Effector CD8-positive, alpha-beta T cell (primary cell): ENCODE results near the gene ZNF669.

ENCODE experiments used
- DNase-seq: peaks from one replicate; lab custom pipeline; 2025; lab: John Stamatoyannopoulos, UW

The ZNF669 gene

DNA sequence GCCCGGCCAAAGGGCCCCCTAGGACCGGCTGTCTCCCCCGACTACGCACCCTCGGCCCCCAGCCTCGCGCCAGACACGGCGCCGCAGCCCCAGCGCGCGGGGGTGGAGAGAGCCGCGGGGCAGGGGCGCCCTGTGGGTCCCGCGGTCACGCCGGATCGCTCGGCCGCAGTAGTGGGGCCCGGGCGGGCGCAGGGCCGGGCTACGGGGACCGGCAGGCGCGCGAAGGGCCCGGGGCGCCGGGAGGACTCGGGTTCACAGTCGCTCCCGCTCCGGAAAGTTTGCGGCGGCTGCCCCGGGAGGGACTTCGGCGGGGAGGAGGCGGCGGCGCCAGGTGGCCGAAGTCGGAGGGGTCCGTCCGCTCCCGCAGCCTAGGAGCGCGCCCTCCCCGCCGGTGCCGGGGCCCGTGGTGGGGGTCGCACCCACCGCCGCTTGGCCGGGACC lies 7.1 kb upstream of the ZNF669 start:
- no peak for DNase-seq

- no peak for DNase-seq
These were observed 6.6 kb upstream of the ZNF669 start for GRCh38 chr1:247110627-247111258.

DNA sequence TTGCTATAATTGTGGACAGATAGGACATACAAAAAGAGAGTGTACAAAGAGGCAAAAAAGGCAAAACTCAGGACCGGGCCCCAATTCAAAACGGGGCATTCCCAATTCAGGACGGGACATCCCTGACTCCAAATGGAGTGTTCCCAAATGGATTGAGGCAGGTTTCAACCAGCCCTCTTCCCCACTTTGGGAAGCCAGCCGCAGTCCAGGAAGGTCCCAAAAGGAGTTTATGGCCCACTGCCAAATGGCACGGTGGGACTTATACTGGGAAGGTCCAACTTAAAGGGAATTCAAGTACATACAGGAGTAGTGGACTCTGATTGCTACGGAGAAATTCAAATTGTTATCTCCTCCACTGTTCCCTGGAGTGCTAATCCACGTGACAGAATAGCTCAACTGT lies 3.5 kb upstream of the ZNF669 start:
- DNase-seq, result no peak

DNA sequence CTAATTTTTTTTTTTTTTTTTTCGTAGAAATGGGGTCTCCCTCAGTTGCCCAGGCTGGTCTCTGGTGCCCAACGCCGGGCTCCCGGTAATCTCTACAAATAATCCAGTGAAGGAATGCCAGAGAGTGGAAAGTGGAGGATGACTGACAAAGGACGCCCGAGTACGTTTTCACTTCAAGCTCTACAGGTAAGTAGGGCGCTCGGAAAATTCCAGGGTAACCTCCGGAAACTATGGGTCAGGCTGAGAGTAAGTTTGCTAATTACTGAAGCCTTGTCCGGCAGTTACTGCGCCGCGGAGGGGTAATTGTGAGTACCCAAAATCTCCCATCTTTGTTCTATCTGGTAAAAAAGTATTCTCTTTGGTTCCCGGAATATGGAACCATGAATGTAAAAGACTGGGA lies 1.8 kb upstream of the ZNF669 start:
- DNase-seq, result no peak

GRCh38 chr1:247104965-247105364 lies 809 bp upstream of the ZNF669 start:
- no peak for DNase-seq

GRCh38 chr1:247102381-247102780 lies 1.8 kb downstream of the ZNF669 start:
- DNase-seq, result no peak

DNA sequence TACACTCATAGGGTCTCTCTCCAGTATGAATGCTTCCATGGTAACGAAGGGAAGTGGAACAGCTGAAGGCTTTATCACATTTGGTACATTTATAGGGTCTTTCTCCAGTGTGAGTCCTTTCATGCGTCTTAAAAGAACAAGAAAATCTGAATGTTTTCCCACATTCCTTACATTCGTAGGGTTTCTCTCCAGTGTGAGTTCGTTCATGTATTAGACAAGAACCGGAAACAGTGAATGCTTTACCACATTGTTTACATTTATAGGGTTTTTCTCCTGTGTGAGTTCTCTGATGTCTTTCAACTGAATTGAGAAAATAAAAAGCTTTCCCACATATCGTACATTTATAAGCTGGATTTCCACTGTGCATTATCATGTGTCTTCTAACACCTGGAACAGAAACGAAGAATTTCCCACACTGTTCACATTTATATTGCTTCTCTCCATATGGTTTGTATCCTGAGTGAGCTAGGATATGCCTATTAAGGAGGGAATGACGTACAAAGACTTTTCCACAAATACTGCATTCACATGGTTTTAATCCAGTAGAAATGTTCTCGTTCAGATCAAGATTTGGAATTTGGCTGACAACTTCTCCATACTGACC lies 3.4 kb downstream of the ZNF669 start:
- no peak for DNase-seq

DNA sequence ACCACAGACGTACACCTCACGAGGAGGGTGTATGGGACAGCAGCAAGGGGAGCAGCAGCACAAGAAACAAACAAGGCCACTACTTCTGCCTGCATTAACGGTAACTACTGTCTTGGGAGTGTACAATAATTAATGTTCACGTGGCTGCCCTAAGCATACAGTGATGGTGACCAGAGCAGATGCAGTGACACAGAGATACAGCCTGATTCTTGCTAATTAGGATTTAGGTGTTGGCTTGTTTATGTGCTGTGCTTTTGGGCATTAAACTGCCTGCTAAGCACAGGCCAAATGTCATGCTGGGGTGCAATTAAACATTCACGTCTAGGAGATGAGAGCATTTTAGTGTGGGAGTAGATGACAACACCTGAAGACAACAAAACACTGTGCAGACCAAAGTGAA lies 7.2 kb downstream of the ZNF669 start:
- no peak for DNase-seq

- no peak for DNase-seq
These were observed 7.6 kb downstream of the ZNF669 start for GRCh38 chr1:247096544-247096943.

DNA sequence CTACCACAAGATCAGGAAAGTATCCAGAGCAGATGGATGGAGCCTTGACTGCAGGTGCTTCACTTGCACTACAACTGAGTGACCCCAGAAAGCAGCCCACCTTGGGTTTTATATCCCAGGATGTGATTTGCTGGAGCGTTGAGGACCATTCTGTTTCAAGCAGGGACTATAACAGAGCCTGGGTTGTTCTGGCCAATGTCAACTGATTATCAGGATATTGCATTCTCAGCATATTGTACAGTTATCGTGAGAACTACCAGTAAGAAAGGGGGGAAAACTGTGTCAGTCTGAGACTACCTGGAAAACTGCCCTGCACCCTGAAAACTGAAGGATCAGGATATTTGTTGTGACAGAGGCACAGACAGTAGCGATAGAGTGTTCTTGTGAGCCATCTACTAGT lies 8.0 kb downstream of the ZNF669 start:
- no peak for DNase-seq

DNA sequence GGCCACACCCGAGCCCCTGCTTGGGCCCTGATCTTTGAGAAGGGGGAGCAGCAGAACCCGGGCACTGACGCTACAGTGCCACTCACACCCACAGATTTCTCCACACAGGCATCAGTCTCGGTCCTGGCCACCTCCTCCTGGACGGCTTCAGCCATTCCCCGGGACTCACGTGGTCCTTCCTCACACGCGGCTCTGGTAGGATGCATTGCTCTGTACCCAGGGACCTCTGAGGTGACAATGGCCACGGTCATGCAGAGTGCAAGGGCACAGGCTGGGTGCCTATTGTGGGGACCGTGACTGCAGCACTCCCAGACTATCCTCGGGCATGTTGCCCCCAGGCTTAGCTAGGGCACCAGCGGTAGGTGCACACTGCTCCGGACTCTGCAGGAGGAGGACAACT lies 13.7 kb downstream of the ZNF669 start:
- no peak for DNase-seq

GRCh38 chr1:247089616-247090375 lies 14.4 kb downstream of the ZNF669 start:
- DNase-seq, result no peak

DNA sequence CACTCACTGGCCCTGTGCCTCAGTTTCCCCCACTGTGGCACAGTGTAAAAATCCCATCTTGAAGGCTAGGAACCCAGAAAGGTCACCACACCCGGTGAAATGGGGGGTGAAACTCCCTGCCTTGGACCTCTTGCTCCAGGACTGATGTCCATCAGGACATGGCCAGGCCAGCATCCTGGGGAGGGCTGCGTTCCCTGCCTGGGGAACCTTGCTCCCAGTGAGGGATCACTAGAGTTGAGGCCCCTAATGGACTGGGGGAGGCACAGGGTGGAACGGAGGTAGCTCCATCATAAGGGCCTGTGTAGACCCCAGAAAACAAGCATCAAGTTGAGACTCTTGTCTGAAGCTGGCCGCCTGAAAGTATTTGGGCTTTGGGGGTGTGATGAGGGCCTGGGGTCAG lies 15.2 kb downstream of the ZNF669 start:
- DNase-seq, result no peak

- no peak for DNase-seq
These were observed 16.9 kb downstream of the ZNF669 start for GRCh38 chr1:247087256-247087655.

DNA sequence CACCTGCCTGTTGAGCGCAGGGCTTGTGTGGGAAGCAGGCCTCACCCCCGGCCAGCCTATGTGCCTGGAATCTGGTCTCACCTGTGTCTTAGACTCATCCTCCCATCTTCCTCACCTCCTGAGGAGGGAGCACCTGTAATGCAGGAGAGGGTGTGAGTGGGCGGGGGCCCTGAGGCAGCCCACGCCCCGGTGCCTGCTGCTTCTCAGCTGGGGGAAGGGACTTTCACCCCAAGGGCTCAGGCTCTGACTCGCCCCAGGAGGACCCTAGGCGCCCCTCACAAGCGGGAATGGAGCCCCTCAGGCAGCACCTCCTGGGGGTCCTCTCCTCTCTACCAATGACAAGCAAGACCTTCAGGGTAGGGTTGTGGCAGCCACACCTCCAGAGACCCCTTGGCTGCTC lies 18.8 kb downstream of the ZNF669 start:
- DNase-seq, result no peak

GRCh38 chr1:247084771-247085170 lies 19.4 kb downstream of the ZNF669 start:
- DNase-seq, result no peak

GRCh38 chr1:247079141-247079874 lies 24.8 kb downstream of the ZNF669 start:
- no peak for DNase-seq

GRCh38 chr1:247078258-247079140 lies 25.7 kb downstream of the ZNF669 start, which contains the start of gene ZNF670:
Gene ZNF670, minus strand, starts transcription at chr1:247078811. Its CDS starts 215 bp downstream, at chr1:247078596.
- peak; percentile 79 for DNase-seq

- DNase-seq, result no peak
These were observed 26.3 kb downstream of the ZNF669 start for GRCh38 chr1:247077876-247078257.

DNA sequence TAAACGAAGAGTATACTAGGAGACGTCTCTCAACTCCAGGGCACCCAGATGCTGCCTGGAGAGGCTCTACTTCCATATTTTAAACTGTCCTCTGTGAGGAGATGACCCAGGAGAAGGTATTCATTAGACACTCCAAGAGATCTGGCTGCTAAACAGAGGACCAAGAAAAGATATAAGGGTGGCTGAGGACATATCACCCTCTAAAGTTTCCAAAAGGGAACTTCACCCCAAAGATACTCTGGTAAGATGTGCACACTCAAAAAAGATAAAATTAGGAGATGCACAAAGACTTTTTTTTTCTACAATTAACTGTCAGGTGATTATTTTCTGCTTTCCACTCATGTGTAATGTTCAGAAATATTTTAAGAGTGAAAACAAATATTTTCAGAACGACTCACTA lies 26.9 kb downstream of the ZNF669 start:
- DNase-seq, result no peak

GRCh38 chr1:247070645-247071044 lies 33.5 kb downstream of the ZNF669 start:
- no peak for DNase-seq
